DMS153 treated with DMSO at 0.1 percent for 48 hours (cell line): ENCODE results near the gene MICU2.

Experiments
- DNase-seq: peaks from one replicate; lab custom pipeline; 2025; ENCODE audit not compliant: unreplicated experiment; lab: John Stamatoyannopoulos, UW

MICU2 gene

DNA sequence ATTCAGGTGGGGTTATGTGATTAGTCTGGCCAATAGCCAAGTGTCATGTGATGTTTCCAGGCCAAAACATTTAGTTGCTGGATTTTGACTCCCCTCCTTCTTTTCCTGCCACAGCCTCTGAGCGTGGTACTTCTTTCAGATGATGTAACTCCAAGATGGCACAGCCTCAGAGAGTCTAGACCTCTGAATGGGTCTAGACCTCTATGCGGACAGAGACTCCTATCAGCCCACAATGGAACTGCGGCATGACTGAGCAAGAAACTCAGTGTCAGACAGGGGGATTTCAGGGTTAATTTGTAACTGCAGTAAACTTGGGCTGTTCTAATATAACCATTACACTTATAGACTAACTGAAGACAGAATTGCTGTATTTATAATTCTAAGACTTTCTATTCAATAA lies 102.3 kb downstream of the MICU2 start:
- no peak for DNase-seq

GRCh38 chr13:21486322-21486721 lies 117.6 kb downstream of the MICU2 start:
- no peak for DNase-seq

DNA sequence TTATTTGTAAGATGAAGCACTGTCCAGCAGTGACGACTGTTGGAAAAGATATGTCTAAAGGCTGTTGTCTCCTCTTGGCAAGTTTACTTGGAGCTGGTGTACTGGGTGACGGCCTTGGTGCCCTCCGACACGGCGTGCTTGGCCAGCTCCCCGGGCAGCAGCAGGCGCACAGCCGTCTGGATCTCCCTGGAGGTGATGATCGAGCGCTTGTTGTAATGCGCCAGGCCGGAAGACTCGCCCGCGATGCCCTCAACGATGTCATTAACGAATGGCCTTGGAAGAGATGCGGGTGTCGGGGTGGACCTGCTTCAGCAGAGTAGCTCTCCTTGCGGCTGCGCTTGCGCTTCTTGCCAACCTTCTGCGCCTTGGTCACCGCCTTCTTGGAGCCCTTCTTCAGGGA lies 120.2 kb downstream of the MICU2 start:
- no peak for DNase-seq

DNA sequence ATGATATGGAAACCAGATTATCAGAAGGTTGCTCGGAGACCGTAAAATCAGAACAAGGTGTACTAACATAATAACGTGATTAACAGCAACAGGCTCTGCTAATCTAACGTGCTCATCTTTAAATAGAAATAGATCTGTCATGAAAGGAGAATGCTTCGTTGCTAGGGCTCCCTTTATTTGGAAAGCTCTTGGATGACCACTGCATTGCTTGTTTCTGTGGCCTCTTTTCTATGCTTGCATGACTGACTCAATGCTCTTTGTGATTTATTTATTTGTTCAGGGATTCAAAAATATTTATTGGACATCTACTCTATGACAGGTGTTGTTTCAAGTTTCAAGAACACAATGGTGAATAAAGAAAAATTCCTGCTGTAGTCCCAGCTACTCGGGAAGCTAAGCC lies 122.6 kb downstream of the MICU2 start:
- DNase-seq, result no peak

DNA sequence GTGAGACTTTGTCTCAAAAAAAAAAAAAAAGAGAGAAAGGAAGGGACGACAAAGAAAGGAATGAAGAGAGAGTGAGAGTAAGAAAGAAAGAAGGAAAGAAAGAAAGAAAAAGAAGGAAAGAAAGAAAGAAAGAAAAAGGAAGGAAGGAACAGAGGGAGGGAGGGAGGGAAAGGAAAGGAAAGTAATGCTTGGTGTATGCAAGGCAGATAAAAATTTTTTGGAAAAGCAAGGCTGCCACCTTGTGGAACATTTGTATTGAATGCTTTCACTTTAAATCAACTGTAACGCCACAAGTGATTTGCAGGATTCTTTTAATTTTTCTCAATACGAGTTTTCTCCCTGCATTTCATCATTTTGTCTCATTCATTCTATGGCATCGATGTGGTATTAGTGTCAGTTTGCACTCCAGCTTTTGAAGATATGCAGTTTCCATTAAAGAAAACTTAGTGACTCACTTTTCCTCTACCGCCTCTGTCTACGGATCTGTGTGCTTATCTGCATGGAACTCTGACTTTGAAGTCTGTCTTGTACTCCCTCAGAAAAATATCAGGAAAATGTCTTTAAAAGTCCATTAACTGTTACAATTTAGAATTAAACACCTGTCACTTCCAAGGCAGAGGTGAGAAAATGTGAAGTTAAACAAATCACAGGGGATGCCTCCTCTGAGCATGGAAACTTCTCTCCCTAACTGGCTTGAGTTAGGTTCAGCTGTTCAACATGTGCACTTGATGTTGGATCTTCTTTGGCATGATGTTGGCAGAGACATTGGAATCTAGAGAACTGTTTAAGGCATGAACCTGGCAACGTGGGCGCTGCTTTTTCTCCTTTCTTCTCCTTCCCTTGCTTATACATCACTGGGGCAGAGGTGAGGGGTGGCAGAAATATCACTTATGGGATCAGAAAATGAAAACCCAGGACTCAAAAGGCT lies 124.8 kb downstream of the MICU2 start:
- peak; percentile 51 for DNase-seq

DNA sequence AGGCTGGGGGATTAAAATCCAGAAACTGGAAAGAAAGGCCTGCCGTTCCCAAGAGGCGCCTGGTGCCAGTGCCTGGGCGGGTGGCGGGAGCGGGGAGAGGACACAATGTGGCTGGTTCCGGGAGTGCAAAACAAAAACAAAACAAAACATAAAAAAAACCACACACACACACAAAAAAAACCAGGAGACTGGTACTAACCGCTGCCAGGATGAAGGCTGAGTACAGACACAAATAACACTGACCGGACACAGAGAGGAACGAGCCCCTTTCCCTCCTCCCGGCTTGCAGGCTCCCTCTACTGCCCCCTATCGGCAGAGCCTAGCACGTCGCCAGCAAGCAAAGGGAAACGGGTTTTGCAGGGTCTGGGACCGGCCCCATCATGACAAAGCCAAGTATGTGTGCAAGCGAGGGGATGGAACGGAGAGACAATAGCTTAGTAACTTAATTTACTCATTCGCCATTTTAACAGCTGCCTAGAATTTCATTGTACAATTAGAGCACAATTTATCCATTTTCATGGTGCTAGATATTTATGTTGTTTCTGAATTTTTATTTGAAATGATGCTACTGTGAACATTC lies 127.0 kb downstream of the MICU2 start:
- DNase-seq, result peak; percentile 84

DNA sequence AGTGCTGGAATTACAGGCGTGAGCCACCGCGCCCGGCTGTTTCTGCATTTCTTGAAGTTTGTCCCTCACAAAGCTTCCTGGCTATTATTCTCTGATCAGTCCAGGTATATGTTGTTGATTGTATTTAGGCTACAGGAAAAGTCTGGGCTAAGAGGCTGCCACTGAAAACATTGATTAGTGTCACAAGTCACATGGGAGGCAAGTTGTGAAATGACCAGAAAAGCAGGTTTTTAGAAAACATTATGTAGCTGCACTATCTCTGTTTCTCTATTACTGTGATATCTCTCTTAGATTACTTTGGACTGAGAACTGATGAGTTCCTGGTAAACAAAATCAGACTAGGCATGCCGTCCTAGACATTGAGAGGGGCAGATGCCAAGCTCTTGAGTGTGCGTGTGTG lies 128.9 kb downstream of the MICU2 start:
- no peak for DNase-seq

GRCh38 chr13:21470785-21471184 lies 133.2 kb downstream of the MICU2 start:
- no peak for DNase-seq

DNA sequence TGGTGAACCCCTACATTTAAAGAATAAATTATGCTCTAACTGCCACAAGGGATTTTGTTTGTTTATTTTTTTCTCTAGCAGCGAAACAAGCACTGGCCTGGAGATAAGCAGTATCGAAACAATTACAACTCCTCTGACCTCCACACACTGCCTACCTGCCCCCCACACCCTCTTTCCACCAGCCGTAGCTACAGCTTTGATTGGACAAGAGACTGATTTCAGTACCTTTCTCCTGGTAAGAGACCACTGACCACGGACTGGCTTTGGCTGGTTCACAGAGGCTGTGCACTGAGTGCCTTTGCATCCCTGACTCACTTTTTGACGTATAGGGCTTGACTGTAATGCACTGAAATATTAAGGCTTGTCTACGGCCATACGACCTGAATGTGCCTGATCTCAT lies 137.4 kb downstream of the MICU2 start:
- DNase-seq, result no peak

DNA sequence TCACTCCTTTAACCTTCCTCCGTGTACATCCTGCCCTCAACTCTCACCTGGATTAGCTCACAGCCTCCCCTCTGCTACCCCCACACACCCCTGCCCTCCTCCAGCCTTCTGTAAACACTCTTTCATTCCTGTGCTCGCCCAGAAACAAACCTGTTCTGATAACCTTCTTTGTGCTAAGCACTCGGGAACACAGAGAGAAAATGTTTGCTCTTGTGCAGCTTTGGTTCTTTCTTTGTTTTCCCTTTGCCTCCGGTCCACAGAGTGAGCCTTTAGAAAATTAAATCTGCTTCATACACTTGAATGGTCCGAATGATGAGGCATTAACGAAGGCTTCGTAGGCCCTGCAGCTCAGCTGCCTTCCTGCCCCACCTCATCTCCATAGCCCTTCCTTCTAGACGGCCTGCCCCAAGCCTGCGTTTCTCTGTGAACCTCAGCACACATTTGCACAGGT lies 138.2 kb downstream of the MICU2 start:
- peak; percentile 58 for DNase-seq

GRCh38 chr13:21463424-21463823 lies 140.5 kb downstream of the MICU2 start:
- DNase-seq, result no peak

DNA sequence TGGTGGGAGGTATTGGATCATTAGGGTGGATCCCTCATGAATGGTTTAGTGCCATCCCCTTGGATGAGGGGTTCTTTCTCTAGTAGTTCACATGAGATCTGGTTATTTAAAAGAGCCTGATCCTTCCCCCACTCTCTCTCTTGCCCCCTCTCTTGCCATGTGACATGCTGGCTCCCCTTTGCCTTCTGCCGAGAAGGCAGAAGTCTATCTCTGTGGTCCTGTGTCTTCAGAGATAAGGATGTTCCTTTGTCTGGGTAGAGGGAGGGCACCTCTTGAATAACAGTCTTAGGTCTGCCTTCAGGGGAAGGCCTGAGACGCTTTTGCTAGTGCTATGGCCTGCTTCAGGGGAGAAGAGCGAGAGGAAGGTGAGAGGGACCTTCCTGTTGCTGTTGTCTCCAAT lies 142.8 kb downstream of the MICU2 start:
- no peak for DNase-seq

DNA sequence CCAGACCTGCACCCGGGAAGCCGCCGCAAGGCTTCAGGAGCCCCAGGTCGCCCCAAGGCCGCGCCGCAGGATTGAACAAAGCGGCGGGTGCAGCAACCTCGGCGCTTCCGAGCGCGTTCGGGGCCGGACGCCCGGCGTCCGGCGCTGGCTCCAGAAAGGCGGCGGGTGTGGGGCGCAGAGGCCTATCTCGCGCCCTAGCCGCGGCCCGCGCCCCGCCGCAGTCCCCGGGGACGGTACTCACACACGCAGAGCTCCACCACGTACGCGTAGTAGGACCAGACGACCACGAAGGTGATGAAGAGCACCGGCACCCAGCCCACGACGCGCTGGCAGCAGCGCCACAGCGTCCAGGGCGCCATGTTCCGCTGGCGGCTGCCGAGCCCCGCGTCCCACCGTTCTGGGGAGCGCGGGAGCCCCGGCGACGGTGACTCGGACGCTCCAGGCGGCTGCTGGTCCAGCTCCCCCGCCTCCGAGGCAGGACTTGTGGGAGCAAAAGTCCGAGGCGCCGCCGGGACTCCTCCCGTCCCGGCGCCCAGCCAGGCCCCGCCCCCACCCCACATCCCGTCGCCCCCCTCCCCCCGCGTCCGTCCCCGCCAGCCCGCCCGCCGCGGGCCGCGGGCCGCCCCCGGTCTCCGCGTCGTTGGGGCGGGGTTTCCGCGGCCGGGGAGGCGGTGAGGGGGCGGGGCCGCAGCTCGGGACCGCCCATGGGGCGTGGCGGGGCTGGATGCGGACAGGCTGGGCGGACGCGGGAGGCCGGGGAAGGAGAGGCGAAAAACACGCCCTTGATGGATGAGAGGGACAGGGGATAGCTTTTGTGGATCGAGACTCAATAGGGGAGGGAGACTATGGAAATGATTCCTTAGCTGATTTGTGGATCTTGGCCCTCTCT lies 144.9 kb downstream of the MICU2 start, which contains the start of gene ZDHHC20:
Gene ZDHHC20, minus strand, starts transcription at position 491 of the 889 bp plus-strand sequence. Its CDS starts 132 bp downstream, at position 359.
- DNase-seq, result peak; percentile 64

- DNase-seq, result peak; percentile 41
These were observed 145.5 kb downstream of the MICU2 start for GRCh38 chr13:21458451-21458812.

GRCh38 chr13:21453387-21454081 lies 150.4 kb downstream of the MICU2 start:
- DNase-seq, result no peak

DNA sequence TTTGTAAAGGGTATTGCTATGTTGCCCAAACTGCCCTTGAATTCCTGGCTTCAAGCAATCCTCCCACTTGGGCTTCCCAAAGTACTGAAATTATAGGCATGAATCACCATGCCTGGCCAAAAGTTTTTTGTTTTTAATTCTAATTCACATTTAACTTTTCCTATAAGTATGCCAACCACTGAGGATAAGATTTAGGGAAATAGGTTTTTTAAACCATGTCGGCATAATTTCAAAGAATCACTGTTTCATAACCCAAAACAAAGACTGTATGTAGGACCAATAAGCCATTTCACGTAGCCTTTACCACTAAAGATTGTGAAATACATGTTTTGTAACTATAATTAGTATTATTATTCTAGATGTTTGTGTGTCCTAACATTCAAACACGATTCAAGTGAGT lies 153.0 kb downstream of the MICU2 start:
- no peak for DNase-seq

DNA sequence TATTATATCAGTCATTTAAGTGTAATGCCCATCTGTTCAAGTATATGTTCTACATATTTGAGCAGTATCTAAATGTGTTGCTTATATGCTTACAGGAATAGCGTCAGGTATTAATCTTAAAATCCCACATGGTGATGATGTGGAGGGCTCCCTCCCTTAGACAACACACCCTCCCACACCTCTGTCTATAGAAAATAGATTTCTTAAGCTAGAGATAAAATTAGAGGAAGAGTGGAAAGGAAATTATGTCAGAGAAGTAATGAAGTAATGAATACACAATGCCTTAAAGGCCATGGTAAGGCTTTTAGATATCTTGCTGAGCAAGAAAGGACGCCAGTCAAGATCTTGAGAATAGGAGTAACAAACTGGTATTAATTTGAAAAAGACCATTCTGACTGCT lies 157.3 kb downstream of the MICU2 start:
- DNase-seq, result no peak

GRCh38 chr13:21445759-21446158 lies 158.2 kb downstream of the MICU2 start:
- no peak for DNase-seq

DNA sequence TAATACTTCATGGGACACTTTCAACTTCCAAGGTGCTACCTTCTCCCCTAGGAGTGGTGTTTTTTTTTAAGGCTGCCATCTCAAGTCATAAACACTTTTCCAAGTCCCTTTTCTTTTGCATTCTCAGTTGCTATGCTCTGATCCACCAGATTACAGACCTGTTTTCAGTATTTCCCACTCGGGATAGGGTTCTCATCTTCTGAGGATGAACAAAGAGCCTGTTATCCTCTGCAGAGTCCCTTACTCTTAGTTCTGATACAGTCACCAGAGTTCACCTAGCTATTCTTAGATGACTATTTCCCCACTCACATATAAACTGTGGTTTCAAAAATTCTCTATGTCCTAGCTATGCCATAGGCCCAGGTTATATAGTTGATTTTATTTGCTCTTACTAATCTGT lies 160.8 kb downstream of the MICU2 start:
- no peak for DNase-seq
